Stimulated activated CD8-positive, alpha-beta memory T cell treated with anti-CD3 and anti-CD28 coated beads, Interleukin-12 subunit alpha, Interleukin-12 subunit beta, amount 100 ng/mL, for 24 hours (primary cell): ENCODE data around the gene PDLIM7.

ENCODE experiments used
- DNase-seq: peaks from one replicate; pipeline ENCODE4 v3.0.0-alpha.2; 2020; ENCODE audit errors: extremely low read depth

Gene PDLIM7

GRCh38 chr5:177524539-177524900, 27.1 kb upstream of the PDLIM7 start:
- no peak for DNase-seq

GRCh38 chr5:177523711-177524538, 26.5 kb upstream of the PDLIM7 start:
- DNase-seq, result no peak

DNA sequence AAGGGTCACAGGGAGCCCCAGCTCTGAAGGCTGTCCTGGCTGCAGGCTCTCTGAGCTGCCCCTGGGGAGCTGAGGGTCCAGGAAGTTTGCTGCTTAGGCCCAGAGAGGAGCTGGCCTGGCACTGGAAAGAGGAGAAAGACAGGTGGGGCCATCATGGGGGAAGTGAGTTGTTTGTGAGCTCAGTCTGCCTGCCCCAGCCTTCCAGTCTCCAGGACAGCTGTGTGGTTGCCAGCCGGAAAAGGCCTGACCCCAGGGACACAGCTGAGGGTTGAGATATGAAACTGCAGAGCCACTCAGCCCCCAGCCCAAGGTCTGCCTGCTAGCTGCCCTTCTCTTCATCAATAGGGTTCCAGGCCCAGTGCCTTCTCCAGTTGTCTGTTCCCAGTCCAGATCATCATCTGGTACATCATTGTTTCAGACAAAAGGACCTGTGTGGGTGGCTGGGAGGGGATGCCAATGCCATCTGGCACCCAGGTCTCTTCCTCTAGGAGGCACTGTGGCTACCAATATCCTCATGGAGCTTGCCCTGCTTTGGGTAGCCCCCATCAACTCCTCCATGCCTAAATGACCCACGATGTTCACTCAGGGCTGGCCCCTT, 23.6 kb upstream of the PDLIM7 start:
- DNase-seq, result no peak

DNA sequence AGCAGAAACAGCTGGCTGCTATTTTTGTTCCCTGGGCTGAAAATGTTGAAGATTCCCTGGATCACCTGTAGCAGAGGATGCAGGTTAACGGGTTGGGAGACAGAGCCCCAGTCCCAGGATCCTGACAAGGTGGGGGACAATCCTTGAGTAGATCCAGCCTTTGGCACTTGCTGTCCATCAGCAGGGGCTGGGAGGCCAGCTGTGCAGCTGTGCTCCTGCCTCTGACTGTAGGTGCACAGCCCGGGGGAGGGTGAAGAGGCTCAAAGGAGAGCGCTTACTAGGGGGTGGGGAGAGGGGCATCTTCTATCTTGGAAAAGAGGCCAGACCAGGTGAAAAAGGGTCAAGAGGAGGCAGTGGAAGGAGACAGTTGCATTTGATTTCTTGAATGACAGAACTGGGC, 22.9 kb upstream of the PDLIM7 start:
- DNase-seq, result no peak

GRCh38 chr5:177519463-177520235, 22.2 kb upstream of the PDLIM7 start:
- no peak for DNase-seq

DNA sequence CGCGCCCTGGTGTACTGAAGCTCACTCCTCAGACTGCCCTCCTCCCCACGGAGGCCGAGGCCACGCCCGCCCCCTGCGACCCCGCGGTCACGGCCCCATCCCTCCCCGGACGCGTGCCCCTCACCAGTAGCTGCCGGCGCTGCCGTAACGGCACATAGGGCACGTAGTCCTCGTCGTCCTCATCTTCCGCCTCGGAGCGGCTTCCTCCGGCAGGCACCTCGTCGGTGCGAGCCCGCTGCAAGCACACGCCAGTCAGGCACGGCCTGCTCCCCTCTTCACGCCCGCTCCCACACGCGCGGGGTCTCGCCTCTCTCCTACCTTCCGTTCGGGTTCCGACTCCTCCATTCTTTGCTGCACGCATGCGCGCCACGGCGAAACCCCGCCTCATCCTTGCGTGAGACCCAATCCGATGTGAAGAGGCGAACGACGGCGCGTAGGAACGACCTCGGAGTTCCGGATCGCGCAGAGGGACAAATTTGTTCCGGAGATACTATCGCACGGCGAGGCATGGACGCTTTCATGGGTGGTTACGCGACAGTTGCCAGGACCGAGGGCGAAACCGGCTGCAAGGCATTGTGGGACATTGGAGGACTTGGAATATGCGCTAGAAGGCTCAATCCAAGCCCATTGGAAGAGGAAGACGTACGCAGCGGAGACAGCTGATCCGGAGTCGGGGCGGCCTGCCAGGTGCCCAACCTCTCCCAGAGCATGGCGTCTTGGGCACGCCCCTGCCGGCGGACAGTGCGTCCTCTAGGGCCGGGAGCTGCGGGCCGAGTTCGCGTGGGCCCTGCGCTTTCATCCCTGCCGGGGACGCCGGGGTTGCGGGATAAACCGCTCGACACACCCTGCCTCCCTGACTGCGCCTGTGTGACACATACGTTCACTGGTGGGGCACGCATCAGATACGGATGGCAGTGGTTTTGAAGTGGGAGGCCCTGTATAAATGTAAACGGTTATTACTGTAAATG, 19.5 kb upstream of the PDLIM7 start, which contains the start of gene DDX41:
Gene DDX41, minus strand, starts transcription at position 361 of the 968 bp plus-strand sequence. Its CDS starts 16 bp downstream, at position 345.
- DNase-seq, result peak; percentile 85

- DNase-seq, result no peak
Observed at GRCh38 chr5:177515580-177515979, 18.2 kb upstream of the PDLIM7 start.

GRCh38 chr5:177514541-177514940, 17.1 kb upstream of the PDLIM7 start:
- no peak for DNase-seq

GRCh38 chr5:177513500-177513899, 16.1 kb upstream of the PDLIM7 start:
- no peak for DNase-seq

DNA sequence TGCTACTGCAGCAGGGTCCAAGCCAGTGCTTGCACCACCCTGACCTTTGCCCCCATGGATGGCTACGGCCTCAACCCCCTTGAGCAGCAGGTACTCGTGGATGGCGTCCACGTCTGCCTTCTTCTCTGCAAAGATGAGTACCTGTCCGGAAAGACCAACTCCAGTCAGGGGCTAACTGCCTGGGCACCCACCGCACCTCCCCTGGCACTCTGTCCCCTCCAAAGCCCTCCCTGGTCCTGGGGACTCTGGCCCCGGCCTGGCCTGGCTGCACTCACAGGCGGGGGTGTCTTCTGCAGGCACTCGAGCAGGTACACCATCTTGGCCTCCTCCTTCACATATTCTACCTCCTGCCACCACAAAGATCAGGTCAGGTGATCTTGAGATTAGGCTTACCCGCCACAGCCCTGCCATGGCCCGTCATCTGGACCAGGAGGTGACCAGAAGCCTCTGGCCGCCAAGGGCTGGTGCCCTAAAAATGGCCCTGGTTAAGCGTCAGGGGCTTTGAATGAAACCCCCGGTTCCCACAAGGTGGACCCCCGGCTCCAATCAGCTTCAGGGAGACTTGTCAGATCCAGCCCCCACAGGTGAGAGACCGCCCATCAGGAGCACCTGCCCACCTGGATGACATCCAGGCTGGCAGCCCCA, 15.5 kb upstream of the PDLIM7 start:
- DNase-seq, result no peak

GRCh38 chr5:177511796-177512675, 14.6 kb upstream of the PDLIM7 start:
- no peak for DNase-seq

- DNase-seq, result no peak
Observed at GRCh38 chr5:177511181-177511580, 13.8 kb upstream of the PDLIM7 start.

- no peak for DNase-seq
Observed at GRCh38 chr5:177510567-177511053, 13.2 kb upstream of the PDLIM7 start.

DNA sequence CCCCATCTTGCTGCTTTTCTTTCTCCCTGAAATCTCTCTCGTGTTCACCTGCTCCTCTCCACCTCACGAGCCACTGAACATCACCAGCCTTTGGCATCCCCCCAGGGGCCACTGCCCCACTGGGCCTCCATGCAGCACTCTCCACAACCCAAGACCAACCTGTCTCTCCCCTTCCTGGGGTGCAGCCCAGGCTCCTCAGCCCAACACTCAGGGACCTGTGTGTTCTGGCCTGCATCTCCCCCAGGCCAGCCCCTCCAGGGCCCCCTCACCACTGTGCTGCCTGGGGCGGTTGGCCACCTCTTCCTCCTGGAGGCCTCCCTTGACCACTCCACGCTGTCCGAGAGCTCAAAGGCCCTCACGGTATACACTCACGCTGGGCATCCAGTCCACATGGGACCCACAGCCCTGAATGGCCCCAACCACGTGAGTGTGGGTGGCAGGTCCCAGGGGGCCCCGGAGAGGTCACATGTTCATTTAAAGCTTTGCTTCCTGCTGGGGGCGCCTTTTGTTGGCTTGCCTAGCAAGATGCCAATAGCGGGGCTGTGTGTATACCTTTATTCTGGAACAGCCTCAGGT, 12.7 kb upstream of the PDLIM7 start:
- no peak for DNase-seq

- no peak for DNase-seq
Observed at GRCh38 chr5:177509381-177509951, 12.1 kb upstream of the PDLIM7 start, which contains the start of gene DOK3. TSS of gene DOK3 (minus strand) at chr5:177509826. CDS start at chr5:177509540, 286 bp downstream.

DNA sequence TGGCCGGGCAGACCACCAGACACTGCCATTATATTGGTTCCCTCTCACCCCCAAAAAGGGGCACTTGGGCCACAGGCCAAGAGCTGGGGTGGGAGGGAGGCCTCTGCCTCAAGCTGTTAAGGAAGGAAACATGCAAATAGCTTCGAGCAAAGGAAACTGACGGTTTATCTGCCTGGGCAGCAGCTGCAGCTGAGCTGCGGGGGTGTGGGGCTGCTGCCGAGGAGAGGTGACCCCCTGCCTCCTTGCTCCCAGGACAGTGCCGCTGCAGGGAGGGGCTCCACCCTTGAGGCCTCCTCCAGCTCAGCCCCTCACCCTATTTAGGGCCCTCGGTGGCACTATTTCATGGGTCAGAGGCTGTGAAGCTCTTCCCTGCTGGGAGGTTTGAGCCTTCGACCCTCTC, 11.4 kb upstream of the PDLIM7 start:
- no peak for DNase-seq

DNA sequence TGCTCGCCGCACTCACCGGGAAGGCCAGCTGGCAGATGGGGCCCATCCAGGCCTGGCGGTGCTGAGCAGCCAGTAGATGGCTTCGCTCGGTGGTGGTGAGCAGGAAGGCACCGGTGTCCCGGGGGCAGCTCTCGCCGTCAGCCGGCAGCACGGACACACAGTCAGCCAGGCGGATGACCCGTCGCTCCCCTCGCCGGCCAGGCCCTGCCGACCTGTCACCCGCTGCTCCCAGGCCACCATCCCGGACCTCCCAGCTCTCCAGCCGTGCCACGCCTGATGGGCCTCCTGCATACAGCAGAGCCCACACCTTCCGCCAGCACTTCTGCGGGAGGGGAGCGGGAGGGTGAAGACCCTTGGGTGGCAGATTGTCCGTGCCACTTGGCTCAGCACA, 10.8 kb upstream of the PDLIM7 start:
- DNase-seq, result no peak

DNA sequence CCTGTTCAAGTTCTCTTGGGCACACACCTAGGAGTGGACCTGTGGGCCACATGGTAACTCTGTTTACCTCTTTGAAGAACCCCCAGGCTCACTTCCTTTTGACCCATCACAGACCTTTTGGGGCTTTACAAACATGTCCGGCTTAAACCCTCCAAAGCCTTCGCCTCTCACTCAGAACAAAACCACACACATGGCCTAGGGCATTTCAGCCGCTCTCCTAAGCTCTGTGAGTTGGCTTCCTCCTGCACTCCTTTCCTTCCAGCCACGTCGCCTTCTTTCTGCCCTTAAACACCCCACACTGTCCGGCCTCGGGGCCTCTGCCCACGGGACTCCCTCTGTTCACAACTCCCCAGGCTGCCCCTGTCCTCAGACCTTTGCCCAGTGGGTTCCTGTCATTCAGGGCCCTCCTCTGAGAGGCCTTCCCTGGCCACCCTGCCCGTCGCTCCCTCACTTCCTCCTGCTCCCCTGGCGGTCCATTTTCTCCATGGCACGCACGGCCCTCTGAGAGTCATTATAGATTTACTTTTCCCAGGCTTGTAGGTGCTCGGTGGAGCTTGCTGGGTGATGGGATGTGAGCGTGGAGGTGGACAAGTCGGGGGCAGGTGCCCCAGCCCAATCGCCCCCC, 10.3 kb upstream of the PDLIM7 start:
- DNase-seq, result no peak
